Fibroblast of lung (primary cell): ENCODE results near the gene TNNT3.

Experiments
- EZH2 ChIP-seq: IDR thresholded peaks from 2 replicates; pipeline ENCODE4 v1.5.1; 2012; ENCODE audit warnings: low read length, control low read depth, mild to moderate bottlenecking; ENCODE audit errors: missing control alignments
- TF ChIP-seq, protein P1 (sequence below), 2 donors: IDR thresholded peaks in 1 of 2; conservative IDR thresholded peaks in 1 of 2; 1 replicate in 1 of 2; 2 replicates in 1 of 2; pipeline ENCODE4 v1.5.1; 2011 to 2012; ENCODE audit warnings: low read length in 2 of 2, control low read depth in 1 of 2, inconsistent platforms in 1 of 2, low read depth in 1 of 2, mild to moderate bottlenecking in 1 of 2

DNA sequence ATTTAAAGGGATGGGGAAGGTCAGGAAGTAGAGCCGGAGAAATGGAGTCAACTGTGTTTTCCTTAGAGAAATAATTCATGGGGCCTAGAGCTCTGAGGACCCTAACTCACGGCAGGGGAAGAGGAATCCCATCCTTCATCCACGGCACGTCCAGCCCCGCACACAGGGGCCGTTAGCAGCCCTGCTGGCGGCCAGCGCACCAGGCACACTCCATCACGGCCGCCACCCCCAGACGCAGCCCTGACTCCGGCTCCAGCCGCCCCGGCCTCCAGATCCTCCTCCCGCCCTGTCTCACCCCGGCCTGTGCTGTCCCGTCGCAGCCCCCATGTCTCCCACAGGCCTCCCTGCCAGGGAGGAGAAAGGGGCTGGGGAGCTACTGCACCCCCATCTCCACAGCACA, 38.9 kb downstream of the TNNT3 start:
- TF ChIP-seq, protein P1, sequence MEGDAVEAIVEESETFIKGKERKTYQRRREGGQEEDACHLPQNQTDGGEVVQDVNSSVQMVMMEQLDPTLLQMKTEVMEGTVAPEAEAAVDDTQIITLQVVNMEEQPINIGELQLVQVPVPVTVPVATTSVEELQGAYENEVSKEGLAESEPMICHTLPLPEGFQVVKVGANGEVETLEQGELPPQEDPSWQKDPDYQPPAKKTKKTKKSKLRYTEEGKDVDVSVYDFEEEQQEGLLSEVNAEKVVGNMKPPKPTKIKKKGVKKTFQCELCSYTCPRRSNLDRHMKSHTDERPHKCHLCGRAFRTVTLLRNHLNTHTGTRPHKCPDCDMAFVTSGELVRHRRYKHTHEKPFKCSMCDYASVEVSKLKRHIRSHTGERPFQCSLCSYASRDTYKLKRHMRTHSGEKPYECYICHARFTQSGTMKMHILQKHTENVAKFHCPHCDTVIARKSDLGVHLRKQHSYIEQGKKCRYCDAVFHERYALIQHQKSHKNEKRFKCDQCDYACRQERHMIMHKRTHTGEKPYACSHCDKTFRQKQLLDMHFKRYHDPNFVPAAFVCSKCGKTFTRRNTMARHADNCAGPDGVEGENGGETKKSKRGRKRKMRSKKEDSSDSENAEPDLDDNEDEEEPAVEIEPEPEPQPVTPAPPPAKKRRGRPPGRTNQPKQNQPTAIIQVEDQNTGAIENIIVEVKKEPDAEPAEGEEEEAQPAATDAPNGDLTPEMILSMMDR (conservative IDR thresholded peaks at IDR 0.05 in 1 of 2, IDR thresholded peaks at IDR 0.05 in 1 of 2; ENCODE audit: low read depth in 1 of 2, low read length in 2 of 2), result no peak
- no peak for TF ChIP-seq EZH2
